Activated CD4-positive, alpha-beta T cell treated with anti-CD3 and anti-CD28 coated beads, Interleukin-2, amount 10 ng/mL, durations not matched to agents 7 days and 5 days (primary cell): ENCODE data around the gene FABP3. TPM values are rescaled to one million over a fixed set of nuclear protein-coding genes. Genes with fewer than 3 reads are reported as not detected.

Source experiments
- CTCF ChIA-PET: fragments of 350-600 bp; sonication (Branson Sonifier 250); formaldehyde crosslinking; loops from one replicate; lab custom pipeline; 2021; ENCODE audit warnings: antibody characterized with exemption; lab: Charles Lee
- POLR2A ChIA-PET: fragments of 350-600 bp; sonication (Branson Sonifier 250); formaldehyde crosslinking; loops from one replicate; lab custom pipeline; 2021; ENCODE audit warnings: antibody characterized with exemption; lab: Charles Lee
- DNase-seq: peaks from one replicate; pipeline ENCODE4 v3.0.0-alpha.2; 2020
- H3K27ac Mint-ChIP-seq: one replicate; pipeline ENCODE4 v1.8.0; 2021; ENCODE audit warnings: mild to moderate bottlenecking, moderate library complexity, mixed read lengths
- H3K27me3 Mint-ChIP-seq: one replicate; pipeline ENCODE4 v1.8.0; 2021; ENCODE audit warnings: mixed read lengths
- H3K36me3 Mint-ChIP-seq: one replicate; pipeline ENCODE4 v1.8.0; 2021; ENCODE audit warnings: low read depth, mixed read lengths
- H3K4me1 Mint-ChIP-seq: one replicate; pipeline ENCODE4 v1.8.0; 2021; ENCODE audit warnings: mixed read lengths
- H3K4me3 Mint-ChIP-seq: one replicate; pipeline ENCODE4 v1.8.0; 2021; ENCODE audit warnings: mild to moderate bottlenecking, moderate library complexity, mixed read lengths
- H3K9me3 Mint-ChIP-seq: one replicate; pipeline ENCODE4 v1.8.0; 2021; ENCODE audit warnings: mixed read lengths
- total RNA-seq, 2 experiments: library from RNA; stranded (reverse); gene quantifications; one replicate each; pipeline ENCODE4 v1.2.3, GENCODE V29; 2021

The FABP3 gene
- total RNA-seq, result not detected

- DNase-seq, result no peak
- CTCF ChIA-PET, result interaction anchor here (4.7 kb wide), 1 partner anchor 21 kb away, joined by 25 read pairs; no protein-coding TSS in a partner anchor
- H3K36me3 Mint-ChIP-seq, result no peaks in the 10 kb centered on the region
- H3K9me3 Mint-ChIP-seq, result no peaks in the 10 kb centered on the region
- H3K4me3 Mint-ChIP-seq, result peak within 1 kb of the TSS; percentile 60
- H3K4me1 Mint-ChIP-seq, result peaks cover 11% of the 10 kb centered on the region
- peak within 1 kb of the TSS; percentile 31 for H3K27ac Mint-ChIP-seq
- POLR2A ChIA-PET, result no interaction called here
- peaks cover 8% of the 10 kb centered on the region for H3K27me3 Mint-ChIP-seq
Observed at GRCh38 chr1:31373056-31373896, at the start of gene FABP3. FABP3 (minus strand) TSS chr1:31373076; CDS start chr1:31373014, 62 bp downstream.

- H3K27ac Mint-ChIP-seq, result no peak overlapping the region
- ChIA-PET CTCF (interaction anchor here (1.7 to 2.7 kb wide), 2 partner anchors 11 to 27 kb away, joined by 4 to 9 read pairs; no protein-coding TSS in a partner anchor), POLR2A (no interaction called here)
- H3K36me3 Mint-ChIP-seq, result no peaks in the 10 kb centered on the region
- DNase-seq, result no peak
- H3K4me1 Mint-ChIP-seq, result peaks cover 9% of the 10 kb centered on the region
- H3K9me3 Mint-ChIP-seq, result no peaks in the 10 kb centered on the region
- H3K27me3 Mint-ChIP-seq, result peaks cover 19% of the 10 kb centered on the region
- no peak overlapping the region for H3K4me3 Mint-ChIP-seq
Observed at GRCh38 chr1:31421371-31422040, 48.6 kb upstream of the FABP3 start.

- peaks cover 27% of the 10 kb centered on the region for H3K27me3 Mint-ChIP-seq
- ChIA-PET POLR2A (no interaction called here), CTCF (interaction anchor here (2.7 kb wide), 1 partner anchor 26 kb away, joined by 9 read pairs; no protein-coding TSS in a partner anchor)
- H3K4me1 Mint-ChIP-seq, result peaks cover 9% of the 10 kb centered on the region
- no peaks in the 10 kb centered on the region for H3K36me3 Mint-ChIP-seq
- H3K9me3 Mint-ChIP-seq, result no peaks in the 10 kb centered on the region
- no peak for DNase-seq
- no peak overlapping the region for H3K27ac Mint-ChIP-seq
- no peak overlapping the region for H3K4me3 Mint-ChIP-seq
Observed at GRCh38 chr1:31420716-31421115, 47.8 kb upstream of the FABP3 start.

- Mint-ChIP-seq H3K27me3 (peaks cover 42% of the 10 kb centered on the region), H3K36me3 (no peaks in the 10 kb centered on the region), H3K27ac (no peak overlapping the region), H3K4me3 (no peak overlapping the region), H3K4me1 (peaks cover 10% of the 10 kb centered on the region), H3K9me3 (no peaks in the 10 kb centered on the region)
- ChIA-PET CTCF (interaction anchor here (0.6 to 1.6 kb wide), 4 partner anchors 24 to 236 kb away, joined by 3 to 4 read pairs (median 3); no protein-coding TSS in a partner anchor), POLR2A (no interaction called here)
- no peak for DNase-seq
Observed at GRCh38 chr1:31418626-31419323, 45.9 kb upstream of the FABP3 start.

GRCh38 chr1:31417148-31417547 lies 44.3 kb upstream of the FABP3 start:
- ChIA-PET POLR2A (no interaction called here), CTCF (no interaction called here)
- H3K27ac Mint-ChIP-seq, result no peak overlapping the region
- peaks cover 41% of the 10 kb centered on the region for H3K27me3 Mint-ChIP-seq
- no peak overlapping the region for H3K4me3 Mint-ChIP-seq
- no peaks in the 10 kb centered on the region for H3K36me3 Mint-ChIP-seq
- no peaks in the 10 kb centered on the region for H3K9me3 Mint-ChIP-seq
- H3K4me1 Mint-ChIP-seq, result peaks cover 7% of the 10 kb centered on the region
- no peak for DNase-seq

DNA sequence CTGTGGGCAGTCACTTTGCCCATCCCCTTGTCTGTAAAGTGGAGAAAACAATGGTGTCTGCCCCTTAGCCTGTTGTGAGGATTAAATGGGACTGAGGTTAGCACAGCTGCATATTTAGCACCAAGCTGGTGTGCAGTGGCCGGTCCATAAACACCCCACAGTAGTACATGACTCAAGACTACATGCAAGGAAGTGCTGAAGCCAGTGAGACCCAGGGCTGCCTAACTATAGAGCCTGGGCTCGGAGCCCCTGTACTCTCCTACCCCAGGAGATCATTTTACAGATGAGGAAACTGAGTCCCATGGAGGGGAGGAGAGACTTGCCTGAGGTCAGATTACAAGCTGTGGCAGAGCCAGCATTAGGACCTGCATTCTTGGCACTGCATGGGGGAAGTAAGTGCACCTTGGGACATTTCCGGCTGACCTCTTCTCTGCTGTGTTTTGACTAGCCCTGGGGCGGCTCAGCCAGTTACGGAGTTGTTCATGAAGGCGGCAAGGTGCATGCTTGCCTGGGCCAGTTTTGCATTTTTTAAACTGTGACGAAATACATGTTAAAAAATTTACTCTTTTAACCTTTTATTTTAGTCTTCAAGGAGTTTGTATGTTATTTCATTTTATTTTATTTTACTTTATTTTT lies 43.3 kb upstream of the FABP3 start:
- DNase-seq, result no peak
- H3K4me3 Mint-ChIP-seq, result no peak overlapping the region
- no peaks in the 10 kb centered on the region for H3K36me3 Mint-ChIP-seq
- H3K9me3 Mint-ChIP-seq, result no peaks in the 10 kb centered on the region
- ChIA-PET CTCF (no interaction called here), POLR2A (no interaction called here)
- H3K27me3 Mint-ChIP-seq, result peaks cover 48% of the 10 kb centered on the region
- no peak overlapping the region for H3K27ac Mint-ChIP-seq
- H3K4me1 Mint-ChIP-seq, result peaks cover 7% of the 10 kb centered on the region

- Mint-ChIP-seq H3K4me3 (no peak overlapping the region), H3K9me3 (no peaks in the 10 kb centered on the region), H3K4me1 (peaks cover 7% of the 10 kb centered on the region), H3K27me3 (peaks cover 53% of the 10 kb centered on the region), H3K27ac (no peak overlapping the region), H3K36me3 (no peaks in the 10 kb centered on the region)
- CTCF ChIA-PET, result no interaction called here
- no peak for DNase-seq
- POLR2A ChIA-PET, result no interaction called here
Observed at GRCh38 chr1:31415658-31416057, 42.8 kb upstream of the FABP3 start.

DNA sequence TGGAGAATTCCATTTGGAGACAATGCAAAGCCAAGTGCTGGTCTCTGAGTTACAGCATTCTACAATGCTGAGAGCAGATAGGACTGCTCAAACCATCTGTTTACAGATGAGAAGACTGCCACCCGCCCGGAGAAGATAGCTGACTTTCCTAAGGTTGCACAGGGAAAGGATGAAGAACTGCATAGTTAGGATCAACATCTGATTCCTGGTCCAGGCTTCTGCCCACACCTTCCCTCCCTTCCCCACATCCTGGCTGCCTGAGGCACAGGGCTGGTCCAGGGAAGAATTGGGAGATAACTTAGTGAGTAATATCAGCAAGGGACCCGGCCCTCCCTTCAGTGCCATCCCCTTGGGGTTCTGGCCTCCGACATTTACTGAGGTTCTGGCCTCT lies 42.1 kb upstream of the FABP3 start:
- POLR2A ChIA-PET, result no interaction called here
- Mint-ChIP-seq H3K36me3 (no peaks in the 10 kb centered on the region), H3K9me3 (no peaks in the 10 kb centered on the region), H3K27me3 (peaks cover 56% of the 10 kb centered on the region), H3K27ac (no peak overlapping the region), H3K4me1 (peaks cover 7% of the 10 kb centered on the region), H3K4me3 (no peak overlapping the region)
- CTCF ChIA-PET, result no interaction called here
- DNase-seq, result no peak

- Mint-ChIP-seq H3K4me1 (peaks cover 7% of the 10 kb centered on the region), H3K27me3 (peaks cover 61% of the 10 kb centered on the region), H3K36me3 (no peaks in the 10 kb centered on the region), H3K9me3 (no peaks in the 10 kb centered on the region), H3K4me3 (peak overlapping the region; percentile 76), H3K27ac (no peak overlapping the region)
- ChIA-PET CTCF (interaction anchor here (1.4 kb wide), 1 partner anchor 10 kb away, joined by 3 read pairs; no protein-coding TSS in a partner anchor), POLR2A (no interaction called here)
- no peak for DNase-seq
Observed at GRCh38 chr1:31413405-31414001, 40.6 kb upstream of the FABP3 start.

DNA sequence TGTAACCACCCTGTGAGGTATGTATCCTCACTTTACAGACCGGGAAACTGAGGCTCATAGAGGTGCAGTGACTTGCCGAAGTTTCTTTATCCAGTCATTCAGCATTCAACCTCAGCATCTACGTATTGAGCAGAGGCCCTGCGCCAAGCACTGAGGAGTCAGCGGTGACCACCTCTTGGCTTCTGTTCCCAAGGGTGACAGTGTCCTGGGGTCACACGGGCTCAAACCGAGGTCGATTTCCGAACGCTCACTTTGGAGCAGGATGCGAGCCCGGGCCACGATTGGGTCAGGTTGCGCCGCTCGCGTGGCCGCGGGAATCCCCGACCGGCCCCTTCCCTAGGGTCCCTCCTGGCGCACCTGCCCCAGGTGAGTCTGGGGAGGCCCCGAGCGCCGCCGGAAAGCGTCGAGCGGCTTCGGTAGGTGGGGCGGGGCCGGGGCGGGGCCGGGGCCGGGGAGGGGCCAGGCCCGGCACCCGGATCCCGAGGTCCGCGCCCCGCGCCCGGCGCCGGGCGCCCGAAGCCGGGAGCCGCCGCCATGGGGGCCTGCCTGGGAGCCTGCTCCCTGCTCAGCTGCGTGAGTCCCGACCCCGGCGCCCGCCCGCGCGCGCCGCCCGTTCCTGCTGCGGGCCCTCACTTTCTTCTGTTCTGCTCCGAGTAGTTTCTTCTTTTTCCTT lies 40.0 kb upstream of the FABP3 start, which contains the start of gene SERINC2:
SERINC2 (plus strand) TSS at position 482 of the 673 bp plus-strand sequence; CDS start at position 535, 53 bp downstream.
- Mint-ChIP-seq H3K4me1 (peaks cover 7% of the 10 kb centered on the region), H3K27ac (no peak within 1 kb of the TSS), H3K27me3 (peaks cover 61% of the 10 kb centered on the region), H3K4me3 (peak within 1 kb of the TSS; percentile 76), H3K9me3 (no peaks in the 10 kb centered on the region), H3K36me3 (no peaks in the 10 kb centered on the region)
- ChIA-PET CTCF (no interaction called here), POLR2A (no interaction called here)
- DNase-seq, result peak; percentile 31

DNA sequence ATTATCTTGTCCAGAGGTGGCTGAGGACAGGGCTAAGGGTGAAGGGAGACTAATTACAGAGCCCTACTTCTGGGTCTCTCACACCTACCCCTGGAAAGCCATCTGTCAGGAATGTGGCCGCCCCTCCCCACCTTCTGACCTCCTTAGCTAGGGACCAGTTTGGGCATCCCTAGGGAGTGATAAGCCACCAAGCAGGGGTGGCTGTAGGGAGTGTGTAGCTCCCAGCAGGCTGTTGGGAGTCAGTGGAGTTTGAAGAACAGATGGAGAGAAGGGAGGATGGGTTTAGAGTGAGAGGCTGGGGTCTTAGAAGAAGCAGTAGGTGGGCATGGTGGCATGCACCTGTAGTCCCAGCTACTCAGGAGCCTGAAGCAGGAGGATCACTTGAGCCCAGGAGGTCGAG lies 39.3 kb upstream of the FABP3 start:
- no peak overlapping the region for H3K27ac Mint-ChIP-seq
- ChIA-PET POLR2A (no interaction called here), CTCF (interaction anchor here (0.6 kb wide), 1 partner anchor 75 kb away, joined by 4 read pairs; no protein-coding TSS in a partner anchor)
- peaks cover 57% of the 10 kb centered on the region for H3K27me3 Mint-ChIP-seq
- H3K4me1 Mint-ChIP-seq, result peaks cover 7% of the 10 kb centered on the region
- no peak for DNase-seq
- no peaks in the 10 kb centered on the region for H3K9me3 Mint-ChIP-seq
- H3K4me3 Mint-ChIP-seq, result peak overlapping the region; percentile 54
- H3K36me3 Mint-ChIP-seq, result no peaks in the 10 kb centered on the region
